ENCODE results near the gene PDE11A.

The PDE11A gene

GRCh38 chr2:177753682-177754491 lies 318.7 kb downstream of the PDE11A start:
- DNase-seq: peak; percentile 80

DNA sequence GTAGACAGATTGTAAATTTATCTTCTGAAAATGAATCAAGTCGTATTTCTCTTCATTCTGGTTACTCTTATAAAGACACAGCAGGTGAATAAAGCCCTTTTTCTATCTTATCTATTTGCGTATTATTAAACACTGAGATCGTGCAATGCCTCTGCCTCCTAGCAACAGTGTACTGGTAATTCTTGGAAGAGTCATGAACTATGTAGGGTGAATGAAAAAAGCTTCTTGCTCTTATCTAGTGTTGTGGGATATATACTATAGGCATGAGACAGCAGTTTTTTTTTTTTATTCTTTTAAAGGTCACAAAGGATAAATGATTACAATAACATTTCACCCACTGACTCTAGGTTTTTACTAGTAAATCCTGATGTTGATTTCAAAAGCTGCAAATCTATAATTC lies 324.2 kb downstream of the PDE11A start:
- no peak for DNase-seq

DNA sequence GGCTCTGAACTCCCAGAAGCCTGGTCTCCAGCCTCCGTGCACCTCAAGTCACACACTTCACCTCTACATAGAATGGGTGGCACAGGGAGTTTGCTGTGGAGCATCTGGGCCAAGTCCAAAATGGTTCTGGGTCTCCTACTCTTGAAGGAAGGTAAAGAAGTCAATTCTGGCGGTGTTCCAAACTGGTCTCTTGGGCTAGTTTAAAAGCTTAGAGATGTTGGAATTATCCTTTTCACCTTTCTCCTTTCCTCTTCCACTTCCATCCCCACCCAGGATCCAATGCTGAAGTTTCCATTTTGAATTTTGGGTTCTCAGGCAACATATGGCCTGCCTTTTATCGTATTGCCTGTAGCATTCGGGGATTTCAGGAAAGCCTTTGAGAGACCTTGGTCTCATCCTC lies 325.2 kb downstream of the PDE11A start:
- no peak for DNase-seq

GRCh38 chr2:177746358-177746757 lies 326.2 kb downstream of the PDE11A start:
- no peak for DNase-seq

DNA sequence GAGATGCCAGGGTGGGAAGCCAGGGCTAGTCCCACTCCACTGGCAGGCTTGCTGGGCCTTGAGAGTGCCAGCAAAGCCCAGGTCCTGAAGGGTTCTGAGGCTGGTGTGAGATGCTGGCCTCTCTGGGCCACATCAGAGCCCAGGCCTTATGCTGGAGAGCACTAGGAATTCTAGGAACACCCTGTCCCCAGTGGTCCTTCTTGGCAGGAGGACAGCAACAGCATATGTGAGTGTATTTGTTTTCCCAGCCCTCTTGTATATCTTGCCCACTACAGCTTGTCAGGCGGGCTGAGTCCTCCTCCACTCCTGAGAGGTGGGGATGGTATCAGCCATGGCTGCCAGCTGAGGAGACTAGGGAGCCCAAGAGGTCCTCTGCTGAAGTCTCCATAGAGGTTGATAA lies 327.0 kb downstream of the PDE11A start:
- DNase-seq: no peak

DNA sequence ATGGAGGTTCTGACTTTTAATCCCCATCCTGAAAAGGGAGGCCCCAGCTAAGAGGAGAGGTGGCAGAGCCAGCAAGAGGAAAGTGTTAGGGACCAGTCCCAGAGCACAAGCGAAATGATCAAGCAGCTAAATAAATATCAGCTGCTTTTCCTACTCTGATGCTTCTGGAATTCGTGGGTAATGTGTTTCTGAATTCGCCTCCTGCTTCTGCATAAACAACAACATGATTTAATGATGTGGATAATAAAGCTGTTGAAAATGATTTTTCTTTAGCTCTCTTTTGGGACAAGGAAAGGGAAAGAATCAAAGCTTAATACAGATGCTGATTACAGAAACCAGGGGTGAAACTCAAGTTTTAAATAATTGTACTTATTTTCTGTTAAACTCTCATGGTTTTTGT lies 329.7 kb downstream of the PDE11A start:
- no peak for DNase-seq

DNA sequence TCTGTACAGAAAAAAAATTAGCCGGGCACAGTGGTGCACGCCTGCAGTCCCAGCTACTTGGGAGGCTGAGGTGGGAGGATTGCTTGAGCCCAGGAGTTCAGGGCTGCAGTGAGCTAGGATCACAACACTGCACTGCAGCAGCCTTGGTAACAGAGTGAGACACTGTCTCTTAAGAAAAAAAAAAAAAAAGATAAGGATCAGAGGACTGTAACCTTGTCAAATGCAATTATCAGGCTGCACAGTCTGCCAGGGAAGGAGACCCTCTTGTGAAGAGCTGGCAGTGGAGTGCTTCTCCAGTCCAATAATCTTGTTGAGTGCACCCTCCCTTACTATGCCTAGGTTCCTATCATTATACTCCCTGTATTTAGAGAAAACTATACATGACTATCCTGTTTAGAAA lies 330.7 kb downstream of the PDE11A start:
- DNase-seq: no peak

DNA sequence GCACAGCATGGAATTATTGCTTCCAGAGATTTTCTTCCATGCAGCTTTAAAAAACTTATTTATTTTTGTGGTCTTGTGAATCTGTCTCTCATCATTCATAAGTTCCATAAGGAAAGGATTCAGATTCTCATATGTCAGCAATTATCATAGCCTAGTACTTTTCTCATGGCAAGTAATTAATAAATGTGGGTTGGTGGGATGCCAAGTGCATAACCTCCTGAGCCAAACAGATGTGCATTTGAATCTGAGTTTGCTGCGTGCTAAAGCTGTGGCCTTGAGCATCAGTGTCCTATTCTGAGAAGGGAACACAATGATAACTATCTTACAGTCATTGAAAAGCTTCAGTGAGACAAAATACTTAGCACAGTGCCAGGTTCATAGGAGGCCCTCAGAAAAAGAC lies 331.9 kb downstream of the PDE11A start:
- peak; percentile 27 for DNase-seq

DNA sequence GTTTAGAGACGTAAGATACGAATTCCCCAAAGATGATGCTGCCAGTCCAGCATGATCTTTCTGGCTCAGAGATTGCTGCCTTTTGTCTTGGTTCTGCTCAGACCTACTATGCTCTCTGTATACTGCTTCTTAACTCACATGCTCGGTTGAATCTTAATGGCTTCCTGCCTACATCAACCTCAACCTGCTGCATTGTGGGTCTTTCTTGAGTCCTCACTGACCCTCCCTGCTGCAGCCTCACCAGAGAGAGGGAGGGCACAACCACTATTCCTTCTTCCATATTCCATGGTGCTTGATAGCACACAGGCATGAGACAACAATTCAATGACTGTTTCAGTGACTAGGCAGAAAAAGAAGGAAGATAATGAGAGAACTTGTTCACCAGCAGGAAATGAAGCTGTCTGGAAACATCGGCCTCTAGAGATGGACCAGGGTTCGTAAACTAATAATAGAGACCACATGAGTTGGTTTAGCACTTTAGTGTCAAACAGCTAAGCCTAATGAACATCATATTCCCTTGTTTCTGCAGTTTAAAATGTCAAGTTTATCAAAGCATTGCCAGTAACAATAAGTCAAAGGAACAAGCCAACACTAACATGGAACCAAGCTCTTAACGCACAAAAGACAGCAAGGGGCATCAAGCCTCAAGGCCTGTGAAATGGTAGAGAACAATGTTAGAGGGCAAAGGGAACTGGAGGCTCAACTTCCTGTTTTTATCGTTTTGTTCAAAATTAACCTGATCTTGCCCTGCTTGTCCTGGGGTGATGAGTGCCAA lies 333.9 kb downstream of the PDE11A start:
- no peak for DNase-seq

DNA sequence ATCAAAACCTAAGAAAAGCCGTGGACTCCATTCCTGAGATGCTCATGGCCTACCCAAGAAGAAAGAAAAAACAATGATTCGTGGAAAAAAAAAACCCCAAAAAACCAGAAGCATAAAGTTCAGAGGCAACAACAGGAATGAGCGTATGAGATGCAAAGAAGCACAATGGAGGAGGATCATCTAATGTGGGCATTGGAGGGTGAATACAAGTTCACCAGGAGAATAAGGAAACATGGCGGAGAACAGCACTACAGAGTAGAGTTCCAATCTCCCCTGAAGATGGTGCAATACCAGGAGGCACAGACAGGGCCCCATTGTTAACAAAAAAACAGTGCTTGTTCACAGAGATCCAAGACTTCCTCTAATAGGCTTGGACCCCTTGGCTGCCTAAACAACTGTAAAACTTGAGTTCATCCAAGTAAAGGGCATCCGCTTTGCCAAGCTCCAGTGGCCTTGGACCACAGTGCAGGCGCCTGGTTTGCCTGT lies 337.2 kb downstream of the PDE11A start:
- no peak for DNase-seq

GRCh38 chr2:177733322-177733855 lies 339.2 kb downstream of the PDE11A start:
- DNase-seq: no peak

DNA sequence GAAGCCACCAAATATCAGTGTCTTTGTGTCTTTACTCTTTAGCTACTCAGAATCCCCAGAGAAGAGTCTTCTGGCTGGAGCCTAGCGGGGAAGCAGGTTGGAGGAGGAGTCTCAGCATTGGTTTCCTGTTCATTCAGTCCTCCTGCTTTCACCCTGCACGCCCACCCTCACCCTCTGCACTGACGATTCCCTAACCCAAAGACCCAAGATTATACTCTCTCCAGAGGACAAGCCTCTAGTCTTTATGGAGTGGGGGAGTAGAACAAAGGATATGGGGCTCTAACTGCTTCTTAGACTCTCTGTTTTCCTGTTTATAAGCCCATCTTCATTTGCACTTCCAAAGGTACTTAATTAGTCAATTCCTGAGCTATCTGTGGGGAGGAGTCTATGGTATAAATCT lies 341.2 kb downstream of the PDE11A start:
- no peak for DNase-seq

- no peak for DNase-seq
Measured at GRCh38 chr2:177730792-177731191, 341.8 kb downstream of the PDE11A start.

GRCh38 chr2:177730363-177730762 lies 342.2 kb downstream of the PDE11A start:
- no peak for DNase-seq

- DNase-seq: no peak
Measured at GRCh38 chr2:177728920-177729319, 343.7 kb downstream of the PDE11A start.

DNA sequence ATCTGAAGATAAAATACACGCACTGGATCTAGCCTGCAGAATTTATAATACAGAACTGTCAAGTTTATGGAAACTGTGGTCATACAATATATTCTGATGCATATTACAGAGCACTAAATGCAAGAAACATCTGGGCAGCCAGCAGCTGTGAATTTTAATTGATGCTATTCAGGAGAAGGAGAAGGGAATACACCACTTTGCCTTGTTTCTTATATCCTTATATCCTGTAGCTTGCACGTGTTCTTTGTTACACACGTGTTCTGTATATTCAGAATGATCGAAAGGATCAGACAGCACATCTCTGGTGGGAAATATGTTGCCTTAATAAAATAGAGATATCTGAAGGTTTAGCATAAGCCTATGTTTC lies 344.2 kb downstream of the PDE11A start:
- no peak for DNase-seq

DNA sequence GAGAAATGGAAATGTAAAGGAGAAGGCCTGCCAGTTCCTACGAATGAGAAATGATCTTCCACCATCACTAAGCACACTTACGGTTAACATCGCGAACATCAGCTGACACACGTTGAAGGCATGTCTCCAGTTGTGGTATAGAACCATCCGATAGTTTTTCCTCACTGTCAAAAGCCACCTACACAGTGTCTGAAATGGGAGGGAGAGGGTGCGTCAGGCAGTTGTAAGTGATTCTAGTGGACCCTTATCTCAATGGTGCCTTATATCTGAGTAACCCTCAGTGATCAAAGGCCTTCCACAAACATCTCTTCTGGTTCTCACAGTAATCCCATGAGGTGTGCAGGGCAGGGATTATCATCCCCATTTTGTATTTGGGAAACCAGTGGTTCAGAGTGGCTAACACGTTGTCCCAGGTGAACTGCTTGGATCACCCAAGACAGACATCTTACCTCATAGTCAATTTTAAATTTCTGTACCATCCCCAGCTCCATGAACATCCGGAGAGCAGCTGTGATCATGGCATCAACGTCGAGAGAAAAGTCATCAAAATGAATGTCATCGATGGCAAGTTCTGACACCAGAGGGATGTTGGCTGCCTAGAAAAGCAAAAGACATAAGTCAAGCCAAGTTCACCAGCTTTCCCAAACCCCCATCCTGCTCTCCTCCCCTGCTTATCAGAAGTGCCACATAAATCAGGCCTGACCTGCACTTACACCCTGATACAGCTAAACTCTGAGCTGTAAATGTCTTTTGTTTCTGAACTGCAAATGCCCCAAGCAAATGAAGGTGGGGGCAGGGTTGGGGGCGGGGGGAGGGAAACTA lies 344.8 kb downstream of the PDE11A start:
- no peak for DNase-seq

DNA sequence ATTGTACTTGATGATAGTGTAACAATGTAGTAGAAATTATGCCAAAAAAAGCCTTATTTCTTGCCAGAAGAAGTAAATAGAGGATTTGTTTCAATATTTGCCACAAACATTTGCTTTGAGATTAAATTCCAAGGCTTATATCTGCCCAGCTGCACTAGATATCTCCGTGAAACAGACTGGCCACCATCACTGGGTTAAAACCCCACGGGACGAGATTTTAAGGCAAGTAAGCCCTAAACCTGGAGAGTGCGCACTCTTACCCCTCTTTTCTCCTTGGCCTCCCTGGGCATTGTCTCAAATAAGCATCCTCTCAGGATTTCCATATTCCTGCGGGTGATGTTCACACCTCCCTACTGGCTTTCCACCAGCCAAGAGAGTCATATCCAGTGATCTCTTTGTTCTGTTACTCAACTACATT lies 345.6 kb downstream of the PDE11A start:
- DNase-seq: no peak

DNA sequence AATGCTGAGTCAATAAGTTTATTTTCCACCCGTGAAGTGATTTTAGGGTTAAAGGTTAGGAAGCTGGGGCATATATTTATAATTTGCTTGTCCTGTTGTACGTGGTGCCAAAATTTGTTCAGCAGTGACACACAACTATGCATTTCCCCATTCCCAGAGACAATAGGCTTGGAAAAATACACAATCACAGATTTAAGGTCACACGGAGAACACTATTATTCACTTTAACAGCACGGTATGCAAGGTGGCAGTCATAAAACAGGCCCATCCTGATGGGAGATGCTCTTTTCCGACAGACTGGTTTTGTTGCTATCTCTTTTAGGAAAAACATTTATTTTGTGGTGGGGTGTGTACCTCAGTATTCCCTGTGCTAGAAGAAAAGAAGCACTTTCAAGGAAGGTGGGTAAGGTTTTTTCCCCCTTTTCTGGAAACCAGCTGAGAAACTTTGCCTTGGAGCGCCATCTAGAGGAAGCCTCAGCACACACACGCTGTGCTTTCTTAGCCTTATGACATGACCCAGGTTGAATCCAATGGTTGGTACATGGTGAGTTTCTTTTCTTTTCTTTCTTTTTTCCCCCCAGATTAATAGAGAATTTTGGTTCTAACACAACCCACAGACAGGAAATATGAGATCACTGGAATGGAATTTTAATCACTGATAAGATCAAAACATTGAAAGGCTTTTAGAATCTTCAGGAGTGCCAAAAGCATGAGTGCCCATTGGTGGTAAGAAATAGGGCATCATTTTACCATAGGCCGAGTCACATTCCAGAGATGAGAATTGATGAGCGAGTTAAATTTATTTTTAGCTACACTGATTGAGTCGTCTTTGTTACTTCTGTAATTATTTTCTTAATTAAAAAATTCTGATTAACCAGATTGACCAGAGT lies 347.9 kb downstream of the PDE11A start:
- peak; percentile 68 for DNase-seq

- no peak for DNase-seq
Measured at GRCh38 chr2:177723235-177723634, 349.3 kb downstream of the PDE11A start.

- no peak for DNase-seq
Measured at GRCh38 chr2:177721818-177722567, 350.6 kb downstream of the PDE11A start.

Measured in NCI-H2171 treated with DMSO at 0.1 percent for 48 hours (cell line).